Astrocyte (in vitro differentiated cells and primary cell): ENCODE measurements around the gene CYP1B1. TPM values are rescaled to one million over a fixed set of nuclear protein-coding genes. Genes with fewer than 3 reads are reported as not detected.

Experiments
- DNase-seq: peaks from one replicate; pipeline ENCODE4 v3.0.0-alpha.2; 2010; ENCODE audit warnings: low read depth
- FAIRE-seq: peaks from 2 replicates; lab custom pipeline; 2011; peaks lifted over from hg19 to GRCh38; lab: Jason Lieb, UNC
- H2AFZ ChIP-seq: 2 replicates; pipeline ENCODE4 v1.6.0; 2012; ENCODE audit warnings: low read depth, low read length, inconsistent platforms
- H3K27ac ChIP-seq: 2 replicates; pipeline ENCODE4 v1.5.1; 2011; ENCODE audit warnings: low read depth, low read length, inconsistent platforms
- H3K27me3 ChIP-seq: 2 replicates; pipeline ENCODE4 v1.6.0; 2011; ENCODE audit warnings: low read length, inconsistent platforms; ENCODE audit not compliant: insufficient read depth
- H3K36me3 ChIP-seq: 2 replicates; pipeline ENCODE4 v1.5.1; 2011; ENCODE audit warnings: low read length, inconsistent platforms; ENCODE audit not compliant: insufficient read depth
- H3K4me1 ChIP-seq: 2 replicates; pipeline ENCODE4 v1.5.1; 2011; ENCODE audit warnings: low read length, inconsistent platforms; ENCODE audit not compliant: insufficient read depth
- H3K4me2 ChIP-seq: 2 replicates; pipeline ENCODE4 v1.6.0; 2012; ENCODE audit warnings: low read length, inconsistent platforms
- H3K4me3 ChIP-seq: 2 replicates; pipeline ENCODE4 v1.5.1; 2011; ENCODE audit warnings: low read depth, mild to moderate bottlenecking, low read length, inconsistent platforms; ENCODE audit not compliant: insufficient read depth
- H3K79me2 ChIP-seq: 2 replicates; pipeline ENCODE4 v1.6.0; 2012; ENCODE audit warnings: mild to moderate bottlenecking, low read length, inconsistent platforms; ENCODE audit not compliant: insufficient read depth
- H3K9ac ChIP-seq: 2 replicates; pipeline ENCODE4 v1.6.0; 2012; ENCODE audit warnings: mild to moderate bottlenecking, low read length, inconsistent platforms
- H3K9me3 ChIP-seq: 2 replicates; pipeline ENCODE4 v1.5.1; 2012; ENCODE audit warnings: low read depth, mild to moderate bottlenecking, low read length, inconsistent platforms; ENCODE audit not compliant: insufficient read depth
- H4K20me1 ChIP-seq: 2 replicates; pipeline ENCODE4 v1.6.0; 2012; ENCODE audit warnings: low read length, inconsistent platforms; ENCODE audit not compliant: insufficient read depth
- H3K27ac Mint-ChIP-seq: one replicate; pipeline ENCODE4 v1.8.0; 2021; ENCODE audit warnings: mild to moderate bottlenecking, mixed read lengths; ENCODE audit not compliant: unreplicated experiment
- H3K27me3 Mint-ChIP-seq: one replicate; pipeline ENCODE4 v1.8.0; 2021; ENCODE audit warnings: low read depth, mixed read lengths; ENCODE audit not compliant: unreplicated experiment
- H3K36me3 Mint-ChIP-seq: one replicate; pipeline ENCODE4 v1.8.0; 2021; ENCODE audit warnings: low read depth, mixed read lengths; ENCODE audit not compliant: unreplicated experiment
- H3K4me1 Mint-ChIP-seq: one replicate; pipeline ENCODE4 v1.8.0; 2021; ENCODE audit warnings: low read depth, mixed read lengths; ENCODE audit not compliant: unreplicated experiment
- H3K4me3 Mint-ChIP-seq: one replicate; pipeline ENCODE4 v1.8.0; 2021; ENCODE audit warnings: mild to moderate bottlenecking, moderate library complexity, mixed read lengths; ENCODE audit not compliant: unreplicated experiment
- H3K9me3 Mint-ChIP-seq: one replicate; pipeline ENCODE4 v1.8.0; 2021; ENCODE audit warnings: mild to moderate bottlenecking, mixed read lengths; ENCODE audit not compliant: unreplicated experiment
- EZH2 ChIP-seq: IDR thresholded peaks from 2 replicates; pipeline ENCODE4 v1.6.1; 2012; ENCODE audit warnings: mild to moderate bottlenecking, low read length, inconsistent platforms; ENCODE audit not compliant: insufficient read depth
- total RNA-seq: library from RNA; stranded (reverse); gene quantifications from 2 replicates; pipeline ENCODE4 v1.2.1, GENCODE V29; 2021
- TF ChIP-seq, protein P1 (sequence below): IDR thresholded peaks from 2 replicates; pipeline ENCODE4 v1.5.1; 2011; ENCODE audit warnings: low read depth, mild to moderate bottlenecking, inconsistent platforms, low read length, moderate library complexity; ENCODE audit not compliant: insufficient read depth

Gene CYP1B1
- total RNA-seq, 1 donor from 2014 or later: 12.9 TPM

DNA sequence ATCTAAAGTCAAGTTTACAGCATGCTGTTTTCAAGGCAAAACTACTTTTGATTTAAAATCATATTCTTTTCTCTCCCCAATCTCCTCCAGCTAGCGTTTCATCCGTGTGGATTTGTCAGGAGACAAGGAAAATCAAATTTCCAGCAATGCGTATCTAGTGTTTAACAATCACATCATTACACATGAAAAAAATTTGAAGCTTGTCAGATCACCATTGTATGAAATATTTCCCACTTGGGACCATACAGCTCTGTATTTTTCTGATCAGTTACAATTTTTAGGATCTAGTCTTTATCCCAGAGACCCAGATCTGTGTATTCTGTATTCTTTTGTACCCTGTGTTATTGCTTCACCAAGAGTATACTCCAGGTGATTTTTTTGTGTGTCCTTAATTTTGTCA lies 28.6 kb upstream of the CYP1B1 start:
- Histone ChIP-seq H4K20me1 (no peaks in the 10 kb centered on the region), H3K9me3 (no peaks in the 10 kb centered on the region), H3K4me3 (no peak overlapping the region), H3K9ac (no peak overlapping the region), H3K36me3 (no peaks in the 10 kb centered on the region), H3K4me2 (no peak overlapping the region), H2AFZ (no peak overlapping the region), H3K79me2 (no peaks in the 10 kb centered on the region), H3K27ac (no peak overlapping the region), H3K4me1 (peaks cover 12% of the 10 kb centered on the region), H3K27me3 (no peaks in the 10 kb centered on the region)
- Mint-ChIP-seq H3K27me3 (peaks cover 2% of the 10 kb centered on the region), H3K9me3 (peaks cover 6% of the 10 kb centered on the region), H3K4me3 (no peak overlapping the region), H3K27ac (no peak overlapping the region), H3K4me1 (peaks cover 18% of the 10 kb centered on the region), H3K36me3 (no peaks in the 10 kb centered on the region)
- DNase-seq (no peak), FAIRE-seq (no peak)
- no peak for TF ChIP-seq EZH2
- TF ChIP-seq, protein P1, sequence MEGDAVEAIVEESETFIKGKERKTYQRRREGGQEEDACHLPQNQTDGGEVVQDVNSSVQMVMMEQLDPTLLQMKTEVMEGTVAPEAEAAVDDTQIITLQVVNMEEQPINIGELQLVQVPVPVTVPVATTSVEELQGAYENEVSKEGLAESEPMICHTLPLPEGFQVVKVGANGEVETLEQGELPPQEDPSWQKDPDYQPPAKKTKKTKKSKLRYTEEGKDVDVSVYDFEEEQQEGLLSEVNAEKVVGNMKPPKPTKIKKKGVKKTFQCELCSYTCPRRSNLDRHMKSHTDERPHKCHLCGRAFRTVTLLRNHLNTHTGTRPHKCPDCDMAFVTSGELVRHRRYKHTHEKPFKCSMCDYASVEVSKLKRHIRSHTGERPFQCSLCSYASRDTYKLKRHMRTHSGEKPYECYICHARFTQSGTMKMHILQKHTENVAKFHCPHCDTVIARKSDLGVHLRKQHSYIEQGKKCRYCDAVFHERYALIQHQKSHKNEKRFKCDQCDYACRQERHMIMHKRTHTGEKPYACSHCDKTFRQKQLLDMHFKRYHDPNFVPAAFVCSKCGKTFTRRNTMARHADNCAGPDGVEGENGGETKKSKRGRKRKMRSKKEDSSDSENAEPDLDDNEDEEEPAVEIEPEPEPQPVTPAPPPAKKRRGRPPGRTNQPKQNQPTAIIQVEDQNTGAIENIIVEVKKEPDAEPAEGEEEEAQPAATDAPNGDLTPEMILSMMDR: no peak

- H3K9me3 Mint-ChIP-seq: peaks cover 6% of the 10 kb centered on the region
- Histone ChIP-seq H3K4me1 (peaks cover 26% of the 10 kb centered on the region), H3K9me3 (no peaks in the 10 kb centered on the region), H3K79me2 (no peaks in the 10 kb centered on the region), H2AFZ (no peak overlapping the region), H3K4me2 (no peak overlapping the region), H3K9ac (no peak overlapping the region), H3K4me3 (no peak overlapping the region), H3K27ac (no peak overlapping the region), H4K20me1 (no peaks in the 10 kb centered on the region), H3K27me3 (no peaks in the 10 kb centered on the region), H3K36me3 (no peaks in the 10 kb centered on the region)
- H3K36me3 Mint-ChIP-seq: no peaks in the 10 kb centered on the region
- no peak overlapping the region for H3K27ac Mint-ChIP-seq
- peaks cover 2% of the 10 kb centered on the region for H3K27me3 Mint-ChIP-seq
- peaks cover 28% of the 10 kb centered on the region for H3K4me1 Mint-ChIP-seq
- TF ChIP-seq EZH2: no peak
- TF ChIP-seq, protein P1: no peak
- H3K4me3 Mint-ChIP-seq: no peak overlapping the region
- DNase-seq: no peak
- no peak for FAIRE-seq
Observed at GRCh38 chr2:38100328-38100727, 24.4 kb upstream of the CYP1B1 start.

GRCh38 chr2:38099099-38100028 lies 23.4 kb upstream of the CYP1B1 start:
- peaks cover 28% of the 10 kb centered on the region for H3K4me1 Mint-ChIP-seq

More at GRCh38 chr2:38099099-38100028, 23.4 kb upstream of the CYP1B1 start:
- Histone ChIP-seq H4K20me1 (no peaks in the 10 kb centered on the region), H2AFZ (no peak overlapping the region), H3K27ac (no peak overlapping the region), H3K27me3 (no peaks in the 10 kb centered on the region), H3K36me3 (no peaks in the 10 kb centered on the region), H3K4me2 (peak overlapping the region; percentile 60), H3K9me3 (no peaks in the 10 kb centered on the region), H3K9ac (no peak overlapping the region), H3K79me2 (no peaks in the 10 kb centered on the region), H3K4me1 (peaks cover 26% of the 10 kb centered on the region), H3K4me3 (no peak overlapping the region)
- H3K4me3 Mint-ChIP-seq: peak overlapping the region; percentile 62
- peaks cover 2% of the 10 kb centered on the region for H3K27me3 Mint-ChIP-seq
- no peaks in the 10 kb centered on the region for H3K36me3 Mint-ChIP-seq
- FAIRE-seq (no peak), DNase-seq (no peak)
- TF ChIP-seq, protein P1: no peak
- no peak for TF ChIP-seq EZH2
- peaks cover 4% of the 10 kb centered on the region for H3K9me3 Mint-ChIP-seq
- H3K27ac Mint-ChIP-seq: peak overlapping the region; percentile 92
